ENCODE data around the gene NDUFB10. TPM values are rescaled to one million over a fixed set of nuclear protein-coding genes. Genes with fewer than 3 reads are reported as not detected.

The NDUFB10 gene
- total and polyA plus RNA-seq, 2 experiments from 2014 or later = 244 to 495 TPM

DNA sequence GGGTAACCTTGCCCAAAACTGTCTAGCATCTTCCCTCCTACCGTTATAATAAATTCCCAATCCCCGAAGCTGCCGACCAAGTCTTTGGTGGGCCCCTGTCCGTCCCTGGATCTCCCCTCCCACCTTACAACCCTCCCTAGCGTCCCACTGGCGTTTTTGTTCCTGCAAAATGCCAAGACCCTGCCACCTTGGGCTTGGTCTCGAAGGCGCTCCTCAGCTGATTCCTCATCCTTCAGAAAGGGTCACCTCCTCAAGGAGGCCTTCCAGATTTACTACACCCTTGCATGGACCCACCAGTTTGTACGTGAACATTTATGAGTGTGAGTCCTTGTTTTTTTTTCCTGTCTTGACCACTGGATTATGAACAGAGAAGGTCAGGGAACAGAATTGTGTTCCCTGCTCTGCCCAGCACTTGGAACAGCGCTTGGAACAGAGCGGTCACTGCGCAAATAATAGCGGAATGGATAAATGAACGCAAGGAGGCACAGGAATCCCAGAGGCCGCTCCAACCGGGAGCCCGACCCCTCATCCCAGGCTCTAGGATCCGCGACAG, 23.7 kb downstream of the NDUFB10 start (continued):
- TF ChIP-seq, protein P1, sequence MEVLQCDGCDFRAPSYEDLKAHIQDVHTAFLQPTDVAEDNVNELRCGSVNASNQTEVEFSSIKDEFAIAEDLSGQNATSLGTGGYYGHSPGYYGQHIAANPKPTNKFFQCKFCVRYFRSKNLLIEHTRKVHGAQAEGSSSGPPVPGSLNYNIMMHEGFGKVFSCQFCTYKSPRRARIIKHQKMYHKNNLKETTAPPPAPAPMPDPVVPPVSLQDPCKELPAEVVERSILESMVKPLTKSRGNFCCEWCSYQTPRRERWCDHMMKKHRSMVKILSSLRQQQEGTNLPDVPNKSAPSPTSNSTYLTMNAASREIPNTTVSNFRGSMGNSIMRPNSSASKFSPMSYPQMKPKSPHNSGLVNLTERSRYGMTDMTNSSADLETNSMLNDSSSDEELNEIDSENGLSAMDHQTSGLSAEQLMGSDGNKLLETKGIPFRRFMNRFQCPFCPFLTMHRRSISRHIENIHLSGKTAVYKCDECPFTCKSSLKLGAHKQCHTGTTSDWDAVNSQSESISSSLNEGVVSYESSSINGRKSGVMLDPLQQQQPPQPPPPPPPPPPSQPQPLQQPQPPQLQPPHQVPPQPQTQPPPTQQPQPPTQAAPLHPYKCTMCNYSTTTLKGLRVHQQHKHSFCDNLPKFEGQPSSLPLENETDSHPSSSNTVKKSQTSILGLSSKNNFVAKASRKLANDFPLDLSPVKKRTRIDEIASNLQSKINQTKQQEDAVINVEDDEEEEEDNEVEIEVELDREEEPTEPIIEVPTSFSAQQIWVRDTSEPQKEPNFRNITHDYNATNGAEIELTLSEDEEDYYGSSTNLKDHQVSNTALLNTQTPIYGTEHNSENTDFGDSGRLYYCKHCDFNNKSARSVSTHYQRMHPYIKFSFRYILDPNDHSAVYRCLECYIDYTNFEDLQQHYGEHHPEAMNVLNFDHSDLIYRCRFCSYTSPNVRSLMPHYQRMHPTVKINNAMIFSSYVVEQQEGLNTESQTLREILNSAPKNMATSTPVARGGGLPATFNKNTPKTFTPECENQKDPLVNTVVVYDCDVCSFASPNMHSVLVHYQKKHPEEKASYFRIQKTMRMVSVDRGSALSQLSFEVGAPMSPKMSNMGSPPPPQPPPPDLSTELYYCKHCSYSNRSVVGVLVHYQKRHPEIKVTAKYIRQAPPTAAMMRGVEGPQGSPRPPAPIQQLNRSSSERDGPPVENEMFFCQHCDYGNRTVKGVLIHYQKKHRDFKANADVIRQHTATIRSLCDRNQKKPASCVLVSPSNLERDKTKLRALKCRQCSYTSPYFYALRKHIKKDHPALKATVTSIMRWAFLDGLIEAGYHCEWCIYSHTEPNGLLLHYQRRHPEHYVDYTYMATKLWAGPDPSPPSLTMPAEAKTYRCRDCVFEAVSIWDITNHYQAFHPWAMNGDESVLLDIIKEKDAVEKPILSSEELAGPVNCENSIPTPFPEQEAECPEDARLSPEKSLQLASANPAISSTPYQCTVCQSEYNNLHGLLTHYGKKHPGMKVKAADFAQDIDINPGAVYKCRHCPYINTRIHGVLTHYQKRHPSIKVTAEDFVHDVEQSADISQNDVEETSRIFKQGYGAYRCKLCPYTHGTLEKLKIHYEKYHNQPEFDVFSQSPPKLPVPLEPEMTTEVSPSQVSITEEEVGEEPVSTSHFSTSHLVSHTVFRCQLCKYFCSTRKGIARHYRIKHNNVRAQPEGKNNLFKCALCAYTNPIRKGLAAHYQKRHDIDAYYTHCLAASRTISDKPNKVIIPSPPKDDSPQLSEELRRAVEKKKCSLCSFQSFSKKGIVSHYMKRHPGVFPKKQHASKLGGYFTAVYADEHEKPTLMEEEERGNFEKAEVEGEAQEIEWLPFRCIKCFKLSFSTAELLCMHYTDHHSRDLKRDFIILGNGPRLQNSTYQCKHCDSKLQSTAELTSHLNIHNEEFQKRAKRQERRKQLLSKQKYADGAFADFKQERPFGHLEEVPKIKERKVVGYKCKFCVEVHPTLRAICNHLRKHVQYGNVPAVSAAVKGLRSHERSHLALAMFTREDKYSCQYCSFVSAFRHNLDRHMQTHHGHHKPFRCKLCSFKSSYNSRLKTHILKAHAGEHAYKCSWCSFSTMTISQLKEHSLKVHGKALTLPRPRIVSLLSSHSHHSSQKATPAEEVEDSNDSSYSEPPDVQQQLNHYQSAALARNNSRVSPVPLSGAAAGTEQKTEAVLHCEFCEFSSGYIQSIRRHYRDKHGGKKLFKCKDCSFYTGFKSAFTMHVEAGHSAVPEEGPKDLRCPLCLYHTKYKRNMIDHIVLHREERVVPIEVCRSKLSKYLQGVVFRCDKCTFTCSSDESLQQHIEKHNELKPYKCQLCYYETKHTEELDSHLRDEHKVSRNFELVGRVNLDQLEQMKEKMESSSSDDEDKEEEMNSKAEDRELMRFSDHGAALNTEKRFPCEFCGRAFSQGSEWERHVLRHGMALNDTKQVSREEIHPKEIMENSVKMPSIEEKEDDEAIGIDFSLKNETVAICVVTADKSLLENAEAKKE (CRISPR knock-in tag; IDR thresholded peaks at IDR 0.05) = no peak
- TF ChIP-seq POLR2AphosphoS5 (IDR thresholded peaks at IDR 0.05; ENCODE audit: low read depth) = no peak
- TF ChIP-seq JUNB (IDR thresholded peaks at IDR 0.05; ENCODE audit: unreplicated experiment) = no peak
- TF ChIP-seq NANOG (IDR thresholded peaks at IDR 0.05; ENCODE audit: borderline replicate concordance) = no peak
- no peak for TF ChIP-seq ZNF331 (CRISPR knock-in tag; IDR thresholded peaks at IDR 0.05; ENCODE audit: low read depth)
- TF ChIP-seq EZH2 (IDR thresholded peaks at IDR 0.05; ENCODE audit: low read depth, unreplicated experiment) = no peak
- TF ChIP-seq, protein P2, sequence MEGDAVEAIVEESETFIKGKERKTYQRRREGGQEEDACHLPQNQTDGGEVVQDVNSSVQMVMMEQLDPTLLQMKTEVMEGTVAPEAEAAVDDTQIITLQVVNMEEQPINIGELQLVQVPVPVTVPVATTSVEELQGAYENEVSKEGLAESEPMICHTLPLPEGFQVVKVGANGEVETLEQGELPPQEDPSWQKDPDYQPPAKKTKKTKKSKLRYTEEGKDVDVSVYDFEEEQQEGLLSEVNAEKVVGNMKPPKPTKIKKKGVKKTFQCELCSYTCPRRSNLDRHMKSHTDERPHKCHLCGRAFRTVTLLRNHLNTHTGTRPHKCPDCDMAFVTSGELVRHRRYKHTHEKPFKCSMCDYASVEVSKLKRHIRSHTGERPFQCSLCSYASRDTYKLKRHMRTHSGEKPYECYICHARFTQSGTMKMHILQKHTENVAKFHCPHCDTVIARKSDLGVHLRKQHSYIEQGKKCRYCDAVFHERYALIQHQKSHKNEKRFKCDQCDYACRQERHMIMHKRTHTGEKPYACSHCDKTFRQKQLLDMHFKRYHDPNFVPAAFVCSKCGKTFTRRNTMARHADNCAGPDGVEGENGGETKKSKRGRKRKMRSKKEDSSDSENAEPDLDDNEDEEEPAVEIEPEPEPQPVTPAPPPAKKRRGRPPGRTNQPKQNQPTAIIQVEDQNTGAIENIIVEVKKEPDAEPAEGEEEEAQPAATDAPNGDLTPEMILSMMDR (conservative IDR thresholded peaks at IDR 0.05; ENCODE audit: low read depth in 2 of 2) = no peak
